Renal pelvis (tissue), 4 donors: ENCODE measurements around the gene KCNH3. TPM values are rescaled to one million over a fixed set of nuclear protein-coding genes. Genes with fewer than 3 reads are reported as not detected.
"Not testable (repeated sequence)": the region's sequence is repeated elsewhere in the genome, so short reads cannot be mapped to it uniquely, and the experiment has no call there.

Source experiments
- DNase-seq: peaks from one replicate; pipeline ENCODE4 v3.0.0-alpha.2; 2013
- polyA plus RNA-seq, 3 donors: library from polyadenylated mRNA; unstranded; fragments of 120-200 nt; gene quantifications; one replicate each; pipeline ENCODE4 v1.2.1, GENCODE V29; 2013; ENCODE audit not compliant: insufficient read length in 3 of 3

Gene KCNH3
- polyA plus RNA-seq, 3 donors, result 6.4 to 8.0 (median 6.7) TPM

DNA sequence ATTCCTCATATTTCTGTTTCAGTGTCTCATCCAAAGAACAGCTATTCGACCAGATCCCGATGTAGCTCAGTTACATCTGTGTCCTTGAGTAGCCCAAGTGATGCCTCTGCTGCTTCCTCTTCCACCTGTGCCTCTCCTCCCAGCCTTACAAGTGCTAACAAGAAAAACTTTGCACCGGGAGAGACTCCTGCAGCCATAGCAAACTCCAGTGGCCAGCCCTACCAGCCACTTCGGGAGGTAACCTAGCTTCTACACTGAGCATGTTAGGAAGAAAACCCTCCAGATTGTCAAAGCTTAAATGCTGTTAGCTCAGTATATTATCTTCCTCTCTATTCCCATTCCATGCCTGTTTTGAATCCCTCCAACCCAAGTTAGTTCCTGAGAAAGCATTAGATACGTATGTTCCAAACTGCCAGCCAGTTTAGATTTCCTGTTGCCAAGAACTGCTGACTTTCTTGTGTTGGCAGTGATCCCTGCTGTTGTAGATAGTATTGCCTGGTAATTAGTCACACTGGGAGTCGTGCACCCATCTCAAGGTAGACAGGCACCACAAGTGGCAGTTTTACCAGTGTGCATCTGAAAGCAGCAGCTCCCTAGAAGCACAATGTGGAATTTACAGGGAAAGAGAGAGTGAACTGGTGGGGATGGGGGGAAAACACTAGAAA lies 14.0 kb upstream of the KCNH3 start:
- DNase-seq, result no peak

DNA sequence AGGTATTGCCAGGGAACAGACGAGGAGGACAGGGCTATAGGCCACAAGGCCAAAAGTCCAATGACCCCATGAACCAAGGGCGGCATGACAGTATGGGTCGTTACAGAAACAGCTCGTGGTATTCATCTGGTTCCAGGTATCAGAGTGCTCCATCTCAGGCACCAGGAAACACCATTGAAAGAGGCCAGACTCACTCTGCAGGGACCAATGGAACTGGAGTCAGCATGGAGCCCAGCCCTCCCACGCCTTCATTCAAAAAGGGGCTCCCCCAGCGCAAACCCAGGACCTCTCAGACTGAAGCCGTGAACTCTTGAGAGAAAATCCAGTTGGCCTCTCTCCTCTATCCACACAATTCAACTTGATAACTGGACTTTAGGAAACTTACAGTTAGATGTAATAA lies 12.9 kb upstream of the KCNH3 start:
- DNase-seq, result no peak

GRCh38 chr12:49527361-49528130 lies 11.3 kb upstream of the KCNH3 start:
- DNase-seq, result peak; percentile 69

DNA sequence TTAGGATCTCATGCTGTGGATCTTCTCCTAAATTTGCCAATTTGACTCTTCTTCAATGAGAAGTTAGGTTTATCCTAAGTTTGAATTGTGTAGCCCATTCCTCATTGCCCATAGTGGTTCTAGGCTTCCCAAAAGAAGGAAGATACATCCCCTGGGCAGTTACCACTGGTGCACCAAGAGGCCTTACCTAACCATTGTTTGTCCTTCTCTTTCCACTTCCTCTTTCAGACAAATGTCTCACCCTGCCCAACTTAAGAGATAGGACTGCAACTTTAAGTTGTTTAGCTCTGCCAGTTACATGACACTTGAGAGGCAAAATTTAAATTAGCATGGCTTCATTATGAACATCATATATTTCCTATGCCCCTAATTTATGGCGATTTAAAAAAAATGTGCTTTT lies 9.4 kb upstream of the KCNH3 start:
- DNase-seq, result no peak

- DNase-seq, result no peak
These were observed 7.1 kb upstream of the KCNH3 start for GRCh38 chr12:49531745-49532144.

- DNase-seq, result no peak
These were observed 5.5 kb upstream of the KCNH3 start for GRCh38 chr12:49533331-49533730.

GRCh38 chr12:49534122-49534521 lies 4.7 kb upstream of the KCNH3 start:
- not testable (repeated sequence) for DNase-seq

- no peak for DNase-seq
These were observed 4.0 kb upstream of the KCNH3 start for GRCh38 chr12:49534731-49535278.

DNA sequence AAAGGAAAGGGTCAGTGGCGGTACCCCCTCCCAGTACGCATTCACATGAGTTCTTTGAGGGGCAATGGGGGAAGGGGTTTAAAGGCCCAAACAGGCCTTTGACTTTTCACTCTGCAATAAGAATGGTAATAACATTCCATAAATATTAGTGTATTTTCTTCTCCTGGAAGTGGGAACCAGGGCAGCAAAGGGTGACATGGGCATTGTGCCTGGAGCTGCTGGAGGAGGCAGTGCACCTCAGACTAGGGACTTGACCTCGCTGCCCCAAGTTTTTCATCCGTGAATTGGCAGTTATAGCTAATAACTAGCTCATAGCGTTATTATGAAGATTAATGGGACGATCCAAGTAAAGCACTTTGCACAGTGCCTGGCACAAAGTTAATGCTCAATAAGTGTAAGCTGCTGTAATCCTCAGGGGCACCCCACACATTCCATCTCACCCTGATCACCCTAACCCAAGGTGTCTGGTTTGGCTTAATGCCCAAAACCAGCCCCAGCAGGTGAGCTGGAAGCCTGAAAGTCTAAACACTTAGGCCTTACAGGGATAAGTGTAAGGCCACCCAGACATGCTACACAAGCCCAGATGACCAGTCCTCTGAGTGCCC lies 2.8 kb upstream of the KCNH3 start:
- DNase-seq, result no peak

- DNase-seq, result no peak
These were observed 2.2 kb upstream of the KCNH3 start for GRCh38 chr12:49536526-49537071.

DNA sequence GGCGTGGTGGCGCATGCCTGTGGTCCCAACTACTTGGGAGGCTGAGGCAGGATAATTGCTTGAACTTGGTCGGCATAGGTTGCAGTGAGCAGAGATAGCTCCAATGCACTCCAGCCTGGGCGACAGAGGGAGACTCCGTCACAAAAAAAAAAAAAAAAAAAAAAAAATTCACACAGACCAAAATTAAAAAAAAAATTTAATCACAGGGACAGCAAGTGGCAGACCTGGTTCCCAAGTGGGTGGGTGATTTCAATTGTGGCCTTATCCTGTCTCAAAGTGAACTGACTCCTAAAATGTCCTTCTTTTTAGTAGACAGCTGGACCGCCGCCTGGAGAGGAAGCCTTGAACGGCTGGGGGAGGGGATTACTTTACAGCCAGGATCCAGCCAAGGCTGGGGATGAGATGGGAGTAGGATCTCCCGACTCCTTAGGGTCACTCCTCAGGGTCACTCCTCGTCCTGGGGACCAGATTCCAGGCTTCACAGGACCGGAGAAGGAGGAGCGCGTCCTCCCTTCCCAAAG lies 1.5 kb upstream of the KCNH3 start:
- DNase-seq, result no peak

GRCh38 chr12:49537752-49538509 lies 899 bp upstream of the KCNH3 start:
- DNase-seq, result no peak

GRCh38 chr12:49539406-49540228 lies 787 bp downstream of the KCNH3 start:
- no peak for DNase-seq

- DNase-seq, result no peak
These were observed 1.7 kb downstream of the KCNH3 start for GRCh38 chr12:49540229-49541139.

DNA sequence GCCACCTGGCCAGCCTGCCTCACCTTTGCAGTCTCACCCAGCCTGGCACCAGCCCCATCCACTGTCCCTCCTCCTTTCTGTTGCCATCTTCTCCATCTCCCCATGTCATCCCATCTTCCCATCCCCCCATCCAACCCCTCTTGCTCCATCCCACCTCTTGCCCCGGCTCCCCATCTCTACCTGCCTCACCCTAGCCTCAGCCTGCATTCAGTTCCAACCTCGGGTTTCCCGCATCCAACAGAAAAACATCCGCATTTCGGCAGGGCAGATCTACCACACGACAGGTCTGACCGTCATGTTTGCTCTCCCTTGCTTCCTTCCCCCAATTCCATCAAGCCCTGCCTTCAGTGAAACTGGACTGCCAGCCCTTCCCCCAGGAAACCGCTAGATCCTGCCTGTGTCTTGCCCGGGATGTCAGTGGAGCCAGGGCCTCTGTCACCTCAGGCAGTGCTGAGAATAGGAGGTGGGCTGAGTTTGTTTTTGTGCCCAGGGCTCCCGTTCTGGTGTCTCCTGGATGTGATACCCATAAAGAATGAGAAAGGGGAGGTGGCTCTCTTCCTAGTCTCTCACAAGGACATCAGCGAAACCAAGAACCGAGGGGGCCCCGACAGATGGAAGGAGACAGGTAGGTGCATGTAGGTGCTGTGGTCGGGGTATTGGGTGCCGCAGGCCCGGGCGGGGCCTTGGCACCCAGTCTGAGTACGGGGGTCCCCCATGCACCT lies 2.5 kb downstream of the KCNH3 start:
- DNase-seq, result no peak

DNA sequence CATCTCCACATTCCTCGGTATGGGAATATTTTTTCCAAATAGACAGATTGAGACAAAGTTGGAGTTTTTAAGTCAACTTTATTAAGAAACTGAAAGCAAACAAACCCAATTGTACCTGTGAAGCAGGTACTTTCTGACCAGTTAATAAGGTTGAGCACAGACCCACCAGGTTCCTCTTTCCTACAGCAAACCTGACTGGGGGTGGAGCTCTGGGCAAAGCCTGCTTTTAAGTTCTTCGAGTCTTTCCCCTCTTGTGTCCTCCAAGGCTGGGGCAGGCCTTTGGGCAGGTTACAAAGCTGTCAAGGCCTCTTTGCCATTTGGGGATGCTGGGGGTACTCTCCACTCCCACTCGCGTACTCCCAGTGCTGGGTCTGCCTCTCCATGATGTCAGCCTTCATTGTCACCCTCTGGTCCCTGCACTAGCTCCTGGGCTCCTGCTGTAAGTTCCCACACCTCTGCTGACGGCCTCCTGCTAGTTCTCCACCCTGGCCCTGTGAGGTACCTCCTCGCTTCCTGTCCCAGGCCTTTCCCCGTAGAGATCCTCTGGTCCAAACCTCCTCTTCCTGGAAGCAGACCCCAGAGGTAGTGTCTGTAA lies 3.2 kb downstream of the KCNH3 start:
- DNase-seq, result no peak

GRCh38 chr12:49542592-49543160 lies 3.8 kb downstream of the KCNH3 start:
- DNase-seq, result no peak
